HG03175 (cell line): ENCODE results near the gene SUDS3.

Experiments used
- ATAC-seq: cut with Tn5 transposase; IDR thresholded peaks from one replicate; pipeline ENCODE4 v1.9.1; 2021; ENCODE audit warnings: mild to moderate bottlenecking, moderate library complexity; ENCODE audit not compliant: unreplicated experiment

SUDS3 gene

GRCh38 chr12:118439068-118439467 lies 62.7 kb downstream of the SUDS3 start:
- ATAC-seq, result no peak

DNA sequence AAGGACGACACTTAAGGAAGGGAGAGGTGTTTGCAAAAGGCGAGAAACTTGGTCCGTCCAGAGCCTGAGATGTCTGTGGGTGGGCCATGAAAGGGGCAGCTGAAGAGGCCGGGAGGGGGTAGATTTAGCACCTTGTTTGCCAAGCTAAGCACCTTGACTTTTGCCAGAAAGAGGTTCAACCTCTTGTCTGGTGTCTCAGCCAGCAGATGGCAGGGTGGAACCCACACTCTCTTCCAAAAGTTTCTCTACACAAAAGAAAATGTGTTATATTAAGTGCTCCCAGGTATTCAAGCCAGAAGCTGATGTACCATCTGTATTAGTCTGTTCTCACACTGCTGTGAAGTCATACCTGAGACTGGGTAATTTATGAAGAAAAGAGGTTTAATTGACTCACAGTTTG lies 69.9 kb downstream of the SUDS3 start:
- ATAC-seq, result no peak

DNA sequence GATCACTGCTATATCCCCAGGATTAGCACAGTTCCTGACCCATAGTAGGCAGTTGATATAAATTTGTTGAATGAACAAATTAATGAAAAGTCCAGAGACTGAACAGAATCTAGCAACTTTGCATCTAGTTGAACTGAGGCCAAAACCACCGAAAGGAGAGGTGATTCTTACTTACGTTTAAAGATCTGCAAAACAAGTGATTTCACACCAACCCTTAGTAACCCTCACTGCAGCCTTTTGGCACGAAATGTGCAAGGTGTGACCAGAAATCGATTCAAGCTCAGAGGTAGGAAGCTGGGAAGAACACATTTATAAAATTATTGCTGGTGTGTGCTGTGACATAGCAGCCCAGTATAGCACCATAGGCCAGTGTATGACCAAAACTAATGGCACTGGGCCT lies 70.8 kb downstream of the SUDS3 start:
- ATAC-seq, result no peak

DNA sequence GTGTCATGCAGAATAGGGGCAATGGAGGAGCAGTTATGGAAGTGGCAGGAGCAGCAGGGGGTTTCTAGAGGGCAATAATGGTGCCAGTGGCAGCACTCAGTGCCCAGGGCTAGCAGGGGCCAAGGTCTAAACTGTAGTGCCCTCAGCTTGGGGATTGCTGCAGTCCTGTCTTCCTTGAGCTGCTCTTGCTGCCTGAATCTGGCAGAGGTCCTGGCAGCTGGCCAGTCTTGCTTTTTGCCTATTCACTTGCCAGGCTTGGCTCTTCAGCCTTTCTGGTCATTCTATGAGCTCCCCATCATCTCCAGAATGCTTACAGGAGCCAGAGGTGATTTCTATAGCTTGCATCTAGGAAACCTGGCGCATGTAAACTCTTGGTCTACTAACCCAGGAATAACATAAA lies 72.0 kb downstream of the SUDS3 start:
- no peak for ATAC-seq

GRCh38 chr12:118455327-118455726 lies 79.0 kb downstream of the SUDS3 start:
- ATAC-seq, result no peak

- no peak for ATAC-seq
Measured at GRCh38 chr12:118456741-118457140, 80.4 kb downstream of the SUDS3 start.

- ATAC-seq, result no peak
Measured at GRCh38 chr12:118459110-118459509, 82.8 kb downstream of the SUDS3 start.

- no peak for ATAC-seq
Measured at GRCh38 chr12:118463677-118464076, 87.3 kb downstream of the SUDS3 start.

DNA sequence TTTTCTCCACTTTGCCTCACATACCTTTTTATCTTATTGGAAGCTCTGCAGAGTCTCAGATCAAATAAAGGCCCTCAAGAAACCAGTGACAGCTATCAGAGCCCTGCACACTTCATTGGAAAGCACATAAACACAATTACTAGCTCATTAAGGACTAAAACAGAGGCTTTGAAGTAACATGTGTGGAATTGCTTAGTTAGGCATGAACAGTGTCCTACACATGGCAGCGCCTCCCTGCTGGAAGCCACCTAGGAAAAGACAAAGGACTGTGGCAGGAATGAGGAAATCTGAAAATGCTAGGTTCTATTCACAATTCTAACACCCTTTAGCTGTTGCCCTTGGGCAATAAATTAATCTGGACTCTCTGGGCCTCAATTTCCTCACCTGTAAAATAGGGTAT lies 89.4 kb downstream of the SUDS3 start:
- no peak for ATAC-seq
